Kidney (tissue), 14 donors: ENCODE measurements around the gene DLG5. TPM values are rescaled to one million over a fixed set of nuclear protein-coding genes. Genes with fewer than 3 reads are reported as not detected.

Experiments used
- DNase-seq, 5 donors: peaks; one replicate each; pipeline ENCODE4 v3.0.0-alpha.2; 2013 to 2020
- FAIRE-seq: peaks from 2 replicates; lab custom pipeline; 2012; peaks lifted over from hg19 to GRCh38; lab: Jason Lieb, UNC
- H3K27ac ChIP-seq, 2 donors: one replicate each; pipeline ENCODE4 v1.7.0; 2013; ENCODE audit warnings: low read depth in 2 of 2, low read length in 2 of 2, inconsistent platforms in 1 of 2
- H3K27me3 ChIP-seq: one replicate; pipeline ENCODE4 v1.7.1; 2013; ENCODE audit warnings: low read length, inconsistent platforms; ENCODE audit not compliant: control insufficient read depth, insufficient read depth
- H3K36me3 ChIP-seq, 3 donors: one replicate each; pipeline versions ENCODE4 v1.7.0 to v1.7.1; 2013; ENCODE audit warnings: low read length in 3 of 3, control low read depth in 1 of 3, inconsistent platforms in 1 of 3; ENCODE audit not compliant: insufficient read depth in 3 of 3, control insufficient read depth in 2 of 3
- H3K4me1 ChIP-seq, 3 donors: one replicate each; pipeline versions ENCODE4 v1.7.0 to v1.7.1; 2013; ENCODE audit warnings: low read length in 3 of 3, inconsistent platforms in 1 of 3, low read depth in 1 of 3; ENCODE audit not compliant: control insufficient read depth in 2 of 3, insufficient read depth in 2 of 3
- H3K4me3 ChIP-seq, 3 donors: one replicate each; pipeline versions ENCODE4 v1.7.0 to v1.8.1; 2013; ENCODE audit warnings: low read length in 3 of 3, control low read depth in 1 of 3, inconsistent platforms in 1 of 3
- H3K9ac ChIP-seq, 3 donors: one replicate each; pipeline versions ENCODE4 v1.7.0 to v1.7.1; 2013; ENCODE audit warnings: low read length in 3 of 3, control low read depth in 1 of 3, inconsistent platforms in 1 of 3
- H3K9me3 ChIP-seq, 3 donors: one replicate each; pipeline versions ENCODE4 v1.7.0 to v1.7.1; 2013; ENCODE audit warnings: low read length in 3 of 3, control low read depth in 1 of 3, inconsistent platforms in 1 of 3; ENCODE audit not compliant: control insufficient read depth in 2 of 3, insufficient read depth in 1 of 3
- CTCF ChIP-seq: IDR thresholded peaks from 3 replicates; pipeline ENCODE4 v1.5.1; 2012; ENCODE audit warnings: mild to moderate bottlenecking, moderate library complexity, borderline replicate concordance; ENCODE audit not compliant: insufficient read depth; ENCODE audit errors: extremely low read depth
- intact Hi-C: fragments of 100-400 bp; cut with DNase I; formaldehyde crosslinking; loops from one replicate; pipeline ENCODE4 v1.11.1; 2022
- polyA plus RNA-seq: library from polyadenylated mRNA; stranded (reverse); fragments of 350-450 nt; fragmentation: Illumina TruSeq; extraction: RNeasy Lipid Tissue Mini Kit (QIAGEN cat#74804); gene quantifications from one replicate; pipeline ENCODE4 v1.2.3, GENCODE V29; 2014; ENCODE audit warnings: low read depth, low replicate concordance; ENCODE audit not compliant: insufficient read depth
- total RNA-seq: library from RNA; stranded (reverse); fragmentation: NEBNext Ultra II Directional; extraction: Animal tissue kit (Norgen Biotek cat#: 25700); gene quantifications from one replicate; pipeline ENCODE4 v1.2.1, GENCODE V29; 2021
- donor health status: control.
- donor health status: control.
- donor health status: control.
- donor health status: control.
- donor health status: control.
- donor health status: DM: yes; HTN: yes; CAD: no.
- donor health status: Normal renal cell carcinoma (clear cell type).

The DLG5 gene
- total and polyA plus RNA-seq, 2 donors from 2014 or later, result 5.4 to 30.0 TPM

- Histone ChIP-seq H3K36me3 (peaks cover 5 to 58% (median 56%) of the 10 kb centered on the region in 3 donors), H3K4me3 (no peak overlapping the region), H3K9ac (no peak overlapping the region), H3K9me3 (no peaks in the 10 kb centered on the region), H3K27ac (no peak overlapping the region), H3K4me1 (no peaks in the 10 kb centered on the region), H3K27me3 (no peaks in the 10 kb centered on the region)
- intact Hi-C loops, result no loop called here
- no peak for FAIRE-seq
- no peak for TF ChIP-seq CTCF
- DNase-seq, result peak in 1 of 5 donors; percentile 55
Measured at GRCh38 chr10:77807706-77808105, 118.8 kb downstream of the DLG5 start.

GRCh38 chr10:77806511-77807157 lies 119.9 kb downstream of the DLG5 start:
- DNase-seq (peak in 1 of 5 donors; percentile 33), FAIRE-seq (no peak)
- intact Hi-C loops, result no loop called here
- Histone ChIP-seq H3K27me3 (no peaks in the 10 kb centered on the region), H3K27ac (no peak overlapping the region), H3K4me1 (no peaks in the 10 kb centered on the region), H3K4me3 (no peak overlapping the region), H3K36me3 (peaks cover 5 to 55% (median 53%) of the 10 kb centered on the region in 3 donors), H3K9me3 (no peaks in the 10 kb centered on the region), H3K9ac (no peak overlapping the region)
- no peak for TF ChIP-seq CTCF

- DNase-seq (peak in 1 of 5 donors; percentile 41), FAIRE-seq (no peak)
- no peaks in the 10 kb centered on the region for H3K4me1 ChIP-seq
- no peak for TF ChIP-seq CTCF
- intact Hi-C loops, result no loop called here
- no peak overlapping the region for H3K27ac ChIP-seq
- H3K36me3 ChIP-seq, result peaks cover 5 to 53% (median 45%) of the 10 kb centered on the region in 3 donors
- no peaks in the 10 kb centered on the region for H3K9me3 ChIP-seq
- no peak overlapping the region for H3K4me3 ChIP-seq
- no peaks in the 10 kb centered on the region for H3K27me3 ChIP-seq
- H3K9ac ChIP-seq, result no peak overlapping the region
Measured at GRCh38 chr10:77805676-77806075, 120.9 kb downstream of the DLG5 start.
